Keratinocyte (primary cell): ENCODE data around the gene DIPK1B.

Experiments used
- EZH2 ChIP-seq: IDR thresholded peaks from one replicate; pipeline ENCODE4 v1.6.1; 2012; ENCODE audit warnings: inconsistent platforms, mild to moderate bottlenecking, low read length, moderate library complexity
- TF ChIP-seq, protein P1 (sequence below), 3 experiments: IDR thresholded peaks in 1 of 3; conservative IDR thresholded peaks in 1 of 3; optimal IDR thresholded peaks in 1 of 3; 2 replicates in 2 of 3; 3 replicates in 1 of 3; pipeline versions ENCODE3 to v1.5.1; 2011; ENCODE audit warnings: low read length in 3 of 3, mild to moderate bottlenecking in 3 of 3, moderate library complexity in 2 of 3, control low read depth in 1 of 3, inconsistent platforms in 1 of 3; ENCODE audit not compliant: insufficient read depth in 2 of 3; ENCODE audit errors: extremely low read depth in 1 of 3

DNA sequence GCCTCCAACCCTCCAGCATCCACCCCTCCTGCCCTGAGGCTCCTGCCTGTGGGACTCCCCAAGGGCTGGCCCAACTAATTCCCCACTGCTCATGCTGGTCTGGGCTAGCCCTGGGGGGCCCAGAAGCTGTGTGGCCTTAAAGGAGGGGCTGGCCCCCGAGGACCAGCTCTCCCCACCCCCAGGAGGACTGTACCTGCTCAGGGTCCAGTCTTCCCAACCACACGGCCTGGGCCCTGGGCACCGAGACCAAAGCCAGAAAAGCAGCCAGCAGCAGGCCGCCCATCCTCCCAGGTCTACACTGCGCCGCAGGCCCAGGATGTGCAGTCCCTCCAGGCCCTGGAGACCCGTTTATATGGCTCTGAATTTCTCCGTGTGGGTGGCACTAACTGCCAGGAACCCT is 35.8 kb downstream of the DIPK1B start, which contains the start of gene LCN6:
- TF ChIP-seq, protein P1, sequence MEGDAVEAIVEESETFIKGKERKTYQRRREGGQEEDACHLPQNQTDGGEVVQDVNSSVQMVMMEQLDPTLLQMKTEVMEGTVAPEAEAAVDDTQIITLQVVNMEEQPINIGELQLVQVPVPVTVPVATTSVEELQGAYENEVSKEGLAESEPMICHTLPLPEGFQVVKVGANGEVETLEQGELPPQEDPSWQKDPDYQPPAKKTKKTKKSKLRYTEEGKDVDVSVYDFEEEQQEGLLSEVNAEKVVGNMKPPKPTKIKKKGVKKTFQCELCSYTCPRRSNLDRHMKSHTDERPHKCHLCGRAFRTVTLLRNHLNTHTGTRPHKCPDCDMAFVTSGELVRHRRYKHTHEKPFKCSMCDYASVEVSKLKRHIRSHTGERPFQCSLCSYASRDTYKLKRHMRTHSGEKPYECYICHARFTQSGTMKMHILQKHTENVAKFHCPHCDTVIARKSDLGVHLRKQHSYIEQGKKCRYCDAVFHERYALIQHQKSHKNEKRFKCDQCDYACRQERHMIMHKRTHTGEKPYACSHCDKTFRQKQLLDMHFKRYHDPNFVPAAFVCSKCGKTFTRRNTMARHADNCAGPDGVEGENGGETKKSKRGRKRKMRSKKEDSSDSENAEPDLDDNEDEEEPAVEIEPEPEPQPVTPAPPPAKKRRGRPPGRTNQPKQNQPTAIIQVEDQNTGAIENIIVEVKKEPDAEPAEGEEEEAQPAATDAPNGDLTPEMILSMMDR (optimal IDR thresholded peaks at IDR 0.05 in 1 of 3, IDR thresholded peaks at IDR 0.05 in 1 of 3, conservative IDR thresholded peaks at IDR 0.05 in 1 of 3; ENCODE audit: extremely low read depth in 1 of 3, insufficient read depth in 2 of 3, low read length in 3 of 3): no peak
- no peak for TF ChIP-seq EZH2
